Kidney glomerular epithelial cell (primary cell): ENCODE results near the gene PDE1C.
"Not testable (repeated sequence)": the region's sequence is repeated elsewhere in the genome, so short reads cannot be mapped to it uniquely, and the experiment has no call there.

Experiments
- DNase-seq: peaks from one replicate; lab custom pipeline; 2025; lab: John Stamatoyannopoulos, UW

PDE1C gene

DNA sequence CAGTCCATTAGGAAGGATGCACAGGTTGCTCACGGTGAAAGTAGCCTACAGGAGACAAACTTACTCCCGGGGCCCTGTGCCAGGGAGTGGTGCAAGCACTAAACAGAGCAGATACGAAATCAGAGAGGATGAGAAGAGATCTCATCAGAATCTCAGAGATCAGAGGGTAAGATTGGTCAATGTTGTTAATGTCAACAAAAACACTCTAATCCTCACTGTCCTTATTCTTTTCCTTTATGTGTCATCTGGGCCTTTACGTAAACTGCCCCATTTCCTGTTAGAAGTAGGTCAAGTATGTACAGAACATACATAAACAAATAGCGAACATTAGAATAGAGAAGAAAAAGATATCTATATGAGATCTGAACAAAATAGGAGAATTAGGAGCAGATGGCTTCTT, 220.1 kb downstream of the PDE1C start:
- no peak for DNase-seq

DNA sequence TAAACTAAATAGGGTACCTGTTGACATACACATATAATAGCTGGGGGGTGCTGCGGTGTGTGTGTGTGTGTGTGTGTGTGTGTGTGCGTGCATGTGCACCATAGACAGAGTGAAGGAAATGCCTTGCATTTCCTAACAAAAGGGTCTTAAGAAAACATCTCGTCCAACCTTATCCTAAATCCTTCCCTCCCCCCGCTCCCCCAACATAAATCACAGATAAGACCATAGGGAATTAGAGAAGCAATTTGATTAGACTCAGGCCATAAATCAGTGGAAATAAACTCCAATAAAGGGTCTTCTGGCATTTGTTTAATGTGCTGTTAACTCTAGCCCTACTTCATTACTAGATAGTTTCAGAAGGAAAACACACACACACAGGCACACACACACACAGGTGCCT, 234.7 kb downstream of the PDE1C start:
- no peak for DNase-seq

DNA sequence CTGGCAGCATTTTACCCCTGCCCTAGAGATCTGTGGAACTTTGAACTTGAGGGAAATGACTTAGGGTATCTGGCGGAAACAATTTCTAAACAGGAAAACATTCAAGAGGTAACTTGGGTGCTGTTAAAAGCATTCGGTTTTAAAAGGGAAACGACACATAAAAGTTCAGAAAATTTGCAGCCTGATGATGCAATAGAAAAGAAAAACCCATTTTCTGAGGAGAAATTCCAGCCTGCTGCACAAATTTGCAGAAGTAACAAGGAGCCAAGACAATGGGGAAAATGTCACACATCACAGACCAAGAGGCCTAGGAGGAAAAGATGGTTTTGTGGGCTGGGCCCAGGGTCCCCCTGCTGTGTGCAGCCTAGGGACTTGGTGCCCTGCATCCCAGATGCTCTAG, 236.6 kb downstream of the PDE1C start:
- not testable (repeated sequence) for DNase-seq

DNA sequence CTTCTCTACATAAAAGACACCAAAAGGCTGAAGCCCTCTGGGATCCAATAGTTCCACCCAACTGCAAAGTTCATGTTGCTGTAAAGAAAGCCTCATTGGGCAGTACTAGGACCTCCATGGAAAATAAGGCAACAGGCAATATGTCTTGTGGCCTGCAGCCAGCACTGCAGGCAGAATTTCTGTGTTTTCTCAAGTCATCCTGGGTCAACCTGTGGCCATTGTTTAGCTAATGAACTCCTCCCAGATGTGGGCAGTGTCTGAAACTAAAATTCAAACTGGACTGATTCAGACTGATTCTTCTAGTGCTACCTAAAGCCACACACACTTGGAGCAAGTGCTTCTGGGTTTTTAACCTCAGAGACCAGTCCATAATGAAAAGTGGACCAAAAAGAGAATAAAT, 241.7 kb downstream of the PDE1C start:
- DNase-seq = no peak

DNA sequence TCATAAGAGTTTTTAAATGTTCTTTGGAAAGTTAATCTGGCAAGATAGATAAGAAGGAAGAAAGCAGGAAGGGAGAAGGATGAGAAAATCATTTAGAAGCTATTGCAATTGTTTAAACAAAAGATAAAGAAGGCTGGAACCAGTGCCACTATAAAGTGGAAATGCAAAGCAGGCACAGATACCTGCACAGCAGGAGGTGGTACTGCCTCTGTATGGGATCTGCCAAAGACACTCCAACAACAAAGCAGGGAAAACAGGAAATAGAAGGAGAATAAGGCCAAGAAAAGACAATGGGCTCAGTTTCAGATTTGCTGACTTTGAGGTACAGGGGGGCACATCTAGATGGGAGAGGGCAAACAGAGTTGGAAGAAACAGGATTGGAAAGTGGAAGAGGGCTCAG, 244.6 kb downstream of the PDE1C start:
- DNase-seq = no peak

DNA sequence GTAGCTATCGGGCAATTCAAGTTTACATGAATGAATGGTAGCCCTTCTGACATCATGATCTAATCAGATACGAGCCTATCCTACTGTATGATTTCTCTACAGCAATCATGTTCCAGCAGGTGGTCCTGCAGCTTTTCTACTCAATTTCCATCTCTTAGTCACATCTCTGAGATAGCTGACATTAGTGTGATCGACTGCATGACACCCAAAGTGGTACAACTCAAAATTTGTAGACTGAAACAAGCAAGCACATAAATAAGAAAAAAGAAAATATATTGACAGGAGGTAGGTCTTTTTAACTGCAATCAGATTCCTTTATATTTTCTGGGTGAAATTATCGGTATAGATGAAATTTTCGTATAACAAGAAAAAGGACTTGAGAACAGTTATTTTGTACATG, 251.2 kb downstream of the PDE1C start:
- DNase-seq = no peak

DNA sequence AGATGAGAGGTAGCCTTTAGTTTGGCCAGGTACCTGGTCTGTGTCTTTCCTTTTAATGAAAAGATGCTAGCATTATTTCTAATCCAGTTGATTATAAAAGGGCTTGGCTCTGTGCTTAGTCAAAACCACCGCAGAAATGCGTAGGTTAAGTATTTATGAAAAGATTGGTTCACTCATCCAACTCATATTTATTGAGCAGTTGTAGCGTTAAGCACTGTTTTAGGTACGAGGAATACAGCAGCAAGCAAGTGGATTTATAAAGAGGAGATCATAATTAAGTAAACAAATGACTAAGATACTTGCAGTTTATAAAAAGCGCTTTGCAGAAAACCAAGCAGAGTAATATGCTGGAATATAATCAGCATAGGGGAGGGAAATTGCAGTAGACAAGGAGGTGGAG, 253.4 kb downstream of the PDE1C start:
- no peak for DNase-seq

DNA sequence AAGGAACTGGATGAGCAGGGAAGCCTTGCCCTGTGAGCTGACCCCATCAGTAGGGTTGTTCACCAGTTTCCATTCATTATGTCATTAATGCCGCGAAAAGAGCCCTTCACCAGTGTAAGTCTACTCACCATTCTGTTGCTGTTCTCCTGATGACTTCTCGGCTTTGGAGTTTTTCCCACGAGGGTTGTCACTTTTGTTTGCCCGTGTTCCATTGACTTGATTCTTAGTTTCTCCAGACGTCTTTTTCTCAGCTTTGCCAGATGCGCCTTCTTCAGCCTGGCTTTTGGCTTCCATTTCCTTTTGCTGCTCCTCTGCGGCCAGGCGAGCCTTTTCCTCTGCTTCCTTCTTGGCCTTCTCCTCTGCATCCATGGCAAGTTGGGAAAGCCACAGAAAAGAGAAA, 254.4 kb downstream of the PDE1C start:
- no peak for DNase-seq

DNA sequence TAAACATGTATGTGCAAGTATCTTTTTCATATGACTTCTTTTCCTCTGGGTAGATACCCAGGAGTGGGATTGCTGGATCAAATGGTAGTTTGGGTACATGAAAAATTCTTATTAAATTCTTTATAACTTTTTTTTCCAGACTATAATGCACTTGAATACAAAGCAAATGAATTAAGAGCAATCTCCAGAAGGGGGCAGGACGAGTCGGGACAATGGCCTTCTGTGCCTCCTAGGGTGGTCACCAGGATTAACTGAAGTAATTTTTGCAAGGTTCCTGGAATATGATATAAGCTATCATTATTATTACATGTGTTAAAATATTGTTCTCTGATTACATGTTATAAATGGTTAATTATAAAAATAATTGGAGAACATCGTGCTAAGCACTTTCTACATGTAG, 256.0 kb downstream of the PDE1C start:
- no peak for DNase-seq

DNA sequence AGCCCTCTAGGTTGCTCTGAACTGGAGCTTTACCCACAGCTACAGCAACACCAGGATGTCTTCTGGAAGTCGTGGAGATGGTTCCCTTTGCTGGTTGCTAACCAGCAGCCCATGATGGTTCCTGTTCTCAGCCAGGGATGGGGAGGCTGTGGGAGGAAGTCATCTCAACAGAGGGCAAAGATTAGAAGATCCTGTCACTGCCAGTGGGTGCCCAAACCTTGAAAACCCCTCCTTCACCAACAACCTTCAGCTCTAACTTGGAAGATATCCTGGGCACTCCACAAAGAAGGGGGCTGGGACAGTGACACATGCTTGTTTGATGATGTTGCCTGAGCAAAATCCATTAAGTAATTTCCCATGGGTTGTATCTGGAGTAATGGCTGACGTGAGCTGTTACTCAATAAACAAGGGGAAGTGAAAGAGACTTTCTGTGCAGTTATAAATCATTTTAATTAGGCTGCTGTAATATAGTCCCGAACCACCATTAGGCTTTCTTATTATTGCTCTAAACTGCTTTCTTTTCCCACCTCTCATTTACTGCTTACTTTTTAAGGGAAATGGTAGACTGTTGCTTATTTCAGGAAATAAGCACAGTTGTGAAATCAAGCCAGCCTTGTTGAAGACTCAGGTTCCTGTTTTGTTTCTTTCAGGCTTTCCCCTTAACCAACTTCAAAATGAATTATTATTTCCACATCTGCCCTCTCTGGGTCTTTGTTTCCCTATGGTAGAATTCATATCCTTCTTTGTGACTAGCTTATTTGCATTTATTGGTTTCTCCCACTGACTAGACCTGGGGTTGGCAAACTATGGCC, 258.4 kb downstream of the PDE1C start:
- no peak for DNase-seq

DNA sequence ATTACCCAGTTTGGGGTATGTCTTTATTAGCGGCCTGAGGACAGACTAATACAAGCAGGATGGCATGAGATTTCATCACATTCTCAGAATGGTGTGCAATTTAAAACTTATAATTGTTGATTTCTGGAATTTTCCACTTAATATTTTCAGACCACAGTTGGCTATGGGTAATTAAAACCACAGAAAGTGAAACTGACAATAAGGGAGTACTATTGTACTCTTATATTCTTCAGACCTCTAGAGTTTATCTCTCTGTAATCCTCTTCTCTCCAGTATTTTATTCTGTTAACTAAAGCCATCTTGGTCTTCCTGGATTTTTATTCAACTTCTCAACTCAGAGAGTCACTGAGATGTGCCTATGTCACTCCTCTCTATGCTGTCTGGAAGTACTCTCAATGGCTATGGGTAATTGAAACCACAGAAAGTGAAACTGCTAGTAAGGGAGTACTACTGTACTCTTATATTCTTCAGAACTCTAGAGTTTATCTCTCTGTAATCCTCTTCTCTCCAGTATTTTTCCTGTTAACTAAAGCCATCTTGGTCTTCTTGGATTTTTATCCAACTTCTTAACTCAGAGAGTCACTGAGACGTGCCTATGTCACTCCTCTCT, 264.9 kb downstream of the PDE1C start:
- no peak for DNase-seq

DNA sequence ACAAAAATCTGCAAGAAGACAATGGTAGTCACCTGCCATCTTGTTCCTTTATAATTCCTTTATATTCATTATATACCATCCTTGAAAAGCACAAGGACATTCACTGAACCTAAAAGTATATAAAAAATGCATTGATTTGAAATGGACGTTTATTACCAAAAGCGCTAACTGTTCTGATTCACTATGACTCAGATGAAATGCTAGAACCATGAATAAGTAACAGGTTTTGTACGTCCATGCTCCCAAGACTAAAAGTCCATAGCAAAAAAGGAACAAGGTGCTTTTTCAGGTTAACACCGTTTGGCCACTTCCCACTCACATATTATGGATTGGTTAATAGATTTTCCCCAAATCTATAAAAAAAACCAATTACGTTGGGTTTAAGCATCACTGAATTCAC, 273.8 kb downstream of the PDE1C start:
- DNase-seq = no peak

DNA sequence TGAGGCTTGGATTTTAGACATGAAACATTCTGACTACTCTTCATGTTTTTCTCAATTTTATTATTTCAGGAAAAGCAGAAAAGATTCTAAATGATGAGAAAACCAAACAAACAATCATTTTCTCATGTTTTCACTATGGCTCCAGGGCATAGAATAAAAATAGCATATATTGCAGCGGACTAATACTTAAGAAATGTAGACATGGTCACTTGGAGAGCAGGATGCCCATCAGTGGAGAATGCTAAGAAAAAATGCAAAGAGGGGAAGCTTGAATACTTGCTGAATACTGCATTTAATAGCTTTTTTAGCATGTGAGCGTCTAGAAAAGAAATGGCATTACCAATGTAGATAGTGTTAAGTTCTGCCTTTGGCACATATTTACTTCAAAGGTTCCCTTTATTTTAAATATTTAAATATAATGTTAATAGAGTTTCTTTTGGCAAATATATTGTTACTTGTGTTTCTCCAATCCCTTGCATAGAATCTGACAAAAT, 275.3 kb downstream of the PDE1C start:
- no peak for DNase-seq

DNA sequence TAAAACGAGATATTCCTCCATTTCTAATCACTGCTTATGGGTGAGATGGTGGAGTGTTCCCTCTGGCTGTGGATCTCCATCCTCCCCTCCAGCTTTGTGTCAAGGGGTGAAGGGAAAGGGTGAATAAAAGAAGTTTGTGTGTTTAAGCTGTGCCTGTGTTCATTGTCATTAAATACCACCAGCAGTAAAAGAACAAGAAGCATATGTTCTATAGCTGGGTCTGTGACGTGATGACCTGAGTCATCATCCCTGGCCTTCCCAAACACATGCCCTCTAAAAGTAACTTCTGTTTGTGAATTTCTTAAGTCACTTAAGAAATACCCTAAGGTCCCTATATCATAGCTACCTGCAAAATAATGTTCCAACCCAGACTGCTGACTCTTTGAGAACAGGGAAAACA, 278.3 kb downstream of the PDE1C start:
- no peak for DNase-seq

DNA sequence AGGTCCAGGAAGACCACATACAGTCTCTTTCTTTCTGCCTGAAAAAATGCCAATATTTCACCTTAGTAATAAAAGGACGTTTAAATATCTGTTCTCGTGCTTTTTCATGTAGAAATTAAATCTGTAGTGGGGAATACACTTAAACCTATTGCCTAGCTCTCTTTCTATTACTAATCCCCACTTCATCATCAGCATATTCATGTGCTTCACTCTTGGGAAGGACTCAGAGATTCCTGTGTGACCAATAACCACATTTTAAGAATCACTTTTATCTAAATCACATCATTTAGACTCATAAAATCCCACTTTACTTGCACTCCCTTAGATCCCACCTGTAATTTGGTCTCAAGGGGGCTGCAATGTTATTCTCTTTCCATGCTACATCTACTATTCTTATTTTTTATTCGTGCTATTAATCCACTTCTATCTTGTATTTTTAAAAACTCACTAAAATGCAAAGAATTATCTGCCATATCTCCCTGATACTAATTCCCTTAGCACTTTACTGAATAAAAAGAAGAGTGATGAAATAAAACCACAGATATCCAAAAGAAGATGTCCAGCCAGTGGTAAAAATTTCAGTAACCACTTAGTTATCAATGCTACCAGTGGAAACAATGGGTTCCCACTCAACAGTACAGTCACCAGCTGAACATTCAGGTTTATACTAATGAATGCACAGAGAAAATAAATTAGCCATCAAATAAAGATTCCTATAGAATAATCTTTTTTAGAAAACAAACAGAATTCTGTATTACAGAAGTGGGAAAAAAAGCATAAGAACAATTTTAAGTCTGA, 281.1 kb downstream of the PDE1C start:
- DNase-seq = no peak

DNA sequence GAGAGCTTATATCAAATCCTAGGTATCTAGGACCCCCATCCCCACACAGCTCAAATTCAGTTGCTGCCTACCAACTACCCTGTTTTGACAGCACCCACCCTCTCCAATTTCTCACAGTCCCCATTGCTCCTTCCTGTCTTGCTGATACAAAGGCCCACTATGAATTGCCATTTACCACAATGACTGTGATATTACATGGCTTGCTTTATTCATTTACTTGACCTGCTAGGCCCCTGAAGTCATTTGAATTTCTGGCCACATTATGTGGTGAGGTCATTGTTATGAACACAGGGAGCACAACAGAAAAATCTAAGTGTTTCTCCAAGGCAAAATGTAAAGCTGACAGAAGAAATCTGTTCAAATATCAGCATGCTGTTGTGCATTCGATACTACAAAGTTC, 281.8 kb downstream of the PDE1C start:
- DNase-seq = peak; percentile 10

DNA sequence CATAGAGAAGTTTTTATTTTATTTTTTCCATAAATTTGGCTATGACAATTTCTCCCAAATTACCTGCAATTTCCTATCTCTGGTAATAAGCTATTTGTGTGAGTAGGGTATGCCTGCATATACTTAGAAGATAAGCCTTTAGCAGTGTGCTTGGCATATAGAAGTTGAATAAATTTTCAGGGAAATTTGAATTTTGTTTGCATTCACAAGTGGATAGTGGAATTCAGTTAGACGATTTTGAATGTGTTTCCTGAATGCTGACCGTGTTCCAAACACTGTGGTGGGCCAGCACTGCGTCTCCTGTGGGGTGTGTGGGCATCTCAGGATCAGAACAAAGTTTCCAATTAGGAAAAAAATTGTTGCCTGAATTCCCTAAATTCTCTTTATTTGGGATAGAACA, 283.9 kb downstream of the PDE1C start:
- DNase-seq = no peak

DNA sequence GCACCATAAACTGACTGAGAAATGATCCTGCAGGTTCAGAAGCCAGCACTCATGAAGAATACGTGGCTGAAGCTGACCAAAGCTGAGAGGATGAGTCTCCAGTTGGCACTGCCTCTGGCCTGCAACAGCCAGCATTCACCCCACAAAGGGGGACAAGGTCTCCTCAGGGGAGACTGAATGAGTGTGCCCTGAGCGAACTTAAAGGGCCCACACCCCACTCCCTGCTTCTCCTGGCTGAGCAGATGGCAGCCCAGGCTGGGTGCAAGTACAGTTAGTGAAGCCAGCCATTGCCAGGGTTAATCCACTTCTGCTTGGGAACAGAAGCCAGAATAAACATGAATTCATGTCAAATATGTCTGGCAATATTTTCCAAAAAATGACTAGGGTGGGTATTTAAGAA, 285.1 kb downstream of the PDE1C start:
- no peak for DNase-seq

DNA sequence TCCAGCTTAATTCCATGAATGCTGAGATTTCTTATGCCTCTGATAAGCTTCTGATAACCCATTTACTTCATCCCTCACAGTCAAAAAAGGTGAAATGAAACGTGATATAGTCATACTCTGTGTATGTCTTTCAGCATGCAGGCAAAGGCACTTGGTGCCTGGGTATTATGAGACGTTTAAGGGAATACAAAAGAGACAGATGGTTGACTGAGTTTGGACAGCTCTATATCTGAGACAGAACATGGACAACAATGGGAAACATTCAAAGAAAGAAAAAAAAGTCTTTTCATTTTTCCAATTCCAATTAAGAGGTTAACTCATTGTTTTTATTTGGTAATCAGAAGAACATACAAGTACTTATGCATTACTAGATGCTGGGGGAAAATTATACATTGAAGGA, 287.0 kb downstream of the PDE1C start:
- DNase-seq = no peak

DNA sequence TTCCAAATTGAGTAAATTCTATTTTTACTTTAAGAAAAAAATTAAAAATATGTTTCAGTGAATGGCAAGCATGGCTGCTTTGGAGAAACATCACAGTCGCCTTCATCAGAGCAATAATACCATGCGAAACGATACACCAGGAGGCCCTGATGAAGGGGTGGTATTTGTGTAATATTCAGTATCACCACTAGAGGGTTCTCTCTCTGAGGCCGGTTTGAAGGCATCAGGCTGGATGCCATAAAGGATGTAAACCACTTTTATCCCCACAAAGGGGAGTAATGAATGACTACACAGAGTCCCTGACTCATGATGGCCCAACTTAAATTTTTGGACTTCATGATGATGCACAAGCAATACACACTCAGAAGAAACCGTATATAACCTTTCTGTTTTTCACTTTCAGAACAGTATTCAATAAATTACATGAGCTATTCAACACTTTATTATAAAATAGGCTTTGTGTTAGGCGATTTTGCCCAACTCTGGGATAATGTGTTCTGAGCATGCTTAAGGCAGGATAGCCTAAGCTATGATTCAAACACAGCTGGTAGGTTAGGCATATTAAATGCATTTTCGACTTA, 287.7 kb downstream of the PDE1C start:
- DNase-seq = peak; percentile 47

DNA sequence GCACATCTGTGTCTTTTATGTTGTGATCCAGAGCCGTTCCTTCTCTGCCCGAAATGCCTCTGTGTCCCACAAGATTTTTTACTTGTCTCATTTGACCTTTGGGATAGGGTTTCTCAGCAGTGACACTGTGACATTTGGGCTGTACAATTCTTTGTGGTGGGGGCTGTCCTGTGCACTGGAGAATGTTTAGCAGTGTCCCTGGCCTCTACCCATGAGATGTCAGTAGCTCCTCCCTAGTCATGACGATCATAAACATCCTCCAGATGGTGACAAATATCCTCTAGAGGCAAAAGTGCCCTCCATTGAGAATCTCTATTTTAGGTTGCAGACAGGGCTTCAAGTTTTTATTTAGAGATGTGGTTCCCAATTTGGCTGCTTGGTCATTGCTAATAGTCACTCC, 291.9 kb downstream of the PDE1C start:
- no peak for DNase-seq

DNA sequence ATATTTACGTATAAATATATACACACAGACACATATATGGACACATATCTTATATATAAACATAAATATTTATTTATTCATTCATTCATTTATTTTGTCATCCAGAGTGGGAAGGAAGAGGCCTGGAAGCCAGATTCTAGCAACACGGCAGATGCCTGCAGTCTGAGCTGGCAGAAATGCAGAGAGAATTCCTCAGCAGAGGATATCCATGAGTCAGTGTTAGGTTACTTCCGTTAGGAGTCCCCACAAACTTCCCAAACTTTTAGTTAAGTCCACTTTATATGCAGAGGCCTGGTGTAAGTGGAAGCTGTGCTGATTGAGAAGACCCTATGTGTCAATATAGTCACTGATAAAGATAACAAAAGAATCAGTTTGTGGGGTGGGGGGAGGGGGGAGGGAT, 293.6 kb downstream of the PDE1C start:
- peak; percentile 22 for DNase-seq

DNA sequence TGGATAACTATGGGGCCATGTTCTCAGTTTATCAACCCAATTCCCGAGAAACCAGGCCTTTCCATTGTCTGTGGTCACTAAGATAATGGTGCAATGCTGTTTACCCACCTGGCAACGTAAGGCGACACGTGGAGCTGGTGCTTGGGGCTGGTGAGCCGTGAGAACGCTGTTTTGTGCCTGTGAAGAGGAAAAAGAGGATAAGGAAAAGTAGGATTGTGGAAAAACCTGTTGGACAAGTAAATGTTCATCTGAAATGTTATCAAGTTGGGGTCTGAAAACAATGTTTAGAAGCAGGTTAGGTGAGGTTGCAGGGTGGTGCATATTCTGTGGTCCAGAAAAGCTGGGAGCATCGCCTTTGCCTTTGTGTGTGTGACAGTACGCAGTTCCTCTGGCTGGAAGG, 294.7 kb downstream of the PDE1C start:
- DNase-seq = no peak
